GM12865 (cell line): Measurements from ENCODE around the gene VN1R5.

Experiments
- DNase-seq: peaks from one replicate; pipeline ENCODE4 v3.0.0; 2010; ENCODE audit warnings: low read depth
- H3K4me3 ChIP-seq: 2 replicates; pipeline ENCODE4 v1.5.1; 2011; ENCODE audit warnings: mild to moderate bottlenecking, low read depth, low read length, control low read depth
- TF ChIP-seq, protein P1 (sequence below): IDR thresholded peaks from 2 replicates; pipeline ENCODE4 v1.5.1; 2011; ENCODE audit warnings: low read length, control low read depth, low read depth, inconsistent platforms; ENCODE audit not compliant: insufficient read depth; ENCODE audit errors: missing control alignments

VN1R5 gene

DNA sequence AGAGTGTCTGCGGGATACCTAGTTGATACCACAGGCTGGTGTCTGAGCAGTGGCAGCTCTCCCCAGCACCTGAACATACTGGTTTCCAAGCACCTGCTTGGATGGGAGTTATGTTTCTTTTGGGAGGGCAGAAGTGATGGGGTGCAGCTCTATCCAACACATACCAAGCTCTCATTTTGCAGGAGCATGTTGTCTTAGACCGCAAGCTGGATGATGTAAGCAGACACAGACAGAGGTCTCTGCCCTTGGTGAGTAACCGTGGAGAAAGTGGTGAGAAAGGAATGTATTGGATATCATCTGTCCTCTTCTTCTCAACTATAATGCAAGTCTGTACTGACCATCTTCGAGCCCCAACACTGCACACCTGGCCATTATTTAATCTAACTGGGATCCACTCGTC, 38.4 kb downstream of the VN1R5 start:
- DNase-seq = no peak
- no peak overlapping the region for H3K4me3 ChIP-seq
- TF ChIP-seq, protein P1, sequence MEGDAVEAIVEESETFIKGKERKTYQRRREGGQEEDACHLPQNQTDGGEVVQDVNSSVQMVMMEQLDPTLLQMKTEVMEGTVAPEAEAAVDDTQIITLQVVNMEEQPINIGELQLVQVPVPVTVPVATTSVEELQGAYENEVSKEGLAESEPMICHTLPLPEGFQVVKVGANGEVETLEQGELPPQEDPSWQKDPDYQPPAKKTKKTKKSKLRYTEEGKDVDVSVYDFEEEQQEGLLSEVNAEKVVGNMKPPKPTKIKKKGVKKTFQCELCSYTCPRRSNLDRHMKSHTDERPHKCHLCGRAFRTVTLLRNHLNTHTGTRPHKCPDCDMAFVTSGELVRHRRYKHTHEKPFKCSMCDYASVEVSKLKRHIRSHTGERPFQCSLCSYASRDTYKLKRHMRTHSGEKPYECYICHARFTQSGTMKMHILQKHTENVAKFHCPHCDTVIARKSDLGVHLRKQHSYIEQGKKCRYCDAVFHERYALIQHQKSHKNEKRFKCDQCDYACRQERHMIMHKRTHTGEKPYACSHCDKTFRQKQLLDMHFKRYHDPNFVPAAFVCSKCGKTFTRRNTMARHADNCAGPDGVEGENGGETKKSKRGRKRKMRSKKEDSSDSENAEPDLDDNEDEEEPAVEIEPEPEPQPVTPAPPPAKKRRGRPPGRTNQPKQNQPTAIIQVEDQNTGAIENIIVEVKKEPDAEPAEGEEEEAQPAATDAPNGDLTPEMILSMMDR = no peak

DNA sequence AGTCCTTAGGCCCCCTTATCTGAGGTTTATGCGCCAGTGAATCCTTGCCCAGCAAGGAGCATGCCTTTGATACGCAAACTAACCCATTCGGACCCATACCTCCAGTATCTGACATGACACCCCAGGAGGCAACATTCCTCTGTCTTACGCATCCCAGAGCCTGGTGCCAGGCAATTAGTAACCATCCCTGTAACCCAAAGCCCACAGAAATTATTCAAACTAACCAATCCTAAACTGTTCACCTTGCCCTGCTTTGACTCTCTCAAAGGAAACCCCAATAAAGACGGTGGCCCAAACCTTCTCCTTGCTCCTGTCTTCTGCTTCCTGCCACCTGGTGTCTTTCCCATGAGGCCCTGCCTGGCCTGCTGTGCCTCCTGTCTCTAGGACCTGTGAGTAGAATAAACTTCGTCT, 39.4 kb downstream of the VN1R5 start:
- no peak overlapping the region for H3K4me3 ChIP-seq
- TF ChIP-seq, protein P1 = no peak
- no peak for DNase-seq

DNA sequence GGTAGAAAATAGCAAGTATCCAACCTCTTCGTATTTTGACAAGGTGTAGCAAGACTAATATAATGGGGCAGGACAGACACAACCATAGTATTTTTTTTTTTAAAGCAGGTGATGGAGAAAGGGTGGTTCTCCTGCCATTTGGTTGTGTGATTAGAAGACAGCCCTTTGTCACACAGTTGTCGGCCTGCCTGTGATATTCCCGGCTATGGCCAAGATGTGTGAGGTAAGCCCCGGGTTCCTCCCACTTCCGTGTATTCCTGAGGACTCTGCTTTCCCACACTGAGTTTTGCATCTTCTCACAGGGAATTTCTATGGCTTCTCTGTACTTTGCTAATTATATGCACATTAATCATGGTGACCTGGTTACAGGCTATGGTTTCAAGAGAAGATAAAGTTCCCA, 39.9 kb downstream of the VN1R5 start:
- TF ChIP-seq, protein P1 = no peak
- no peak overlapping the region for H3K4me3 ChIP-seq
- DNase-seq = no peak

DNA sequence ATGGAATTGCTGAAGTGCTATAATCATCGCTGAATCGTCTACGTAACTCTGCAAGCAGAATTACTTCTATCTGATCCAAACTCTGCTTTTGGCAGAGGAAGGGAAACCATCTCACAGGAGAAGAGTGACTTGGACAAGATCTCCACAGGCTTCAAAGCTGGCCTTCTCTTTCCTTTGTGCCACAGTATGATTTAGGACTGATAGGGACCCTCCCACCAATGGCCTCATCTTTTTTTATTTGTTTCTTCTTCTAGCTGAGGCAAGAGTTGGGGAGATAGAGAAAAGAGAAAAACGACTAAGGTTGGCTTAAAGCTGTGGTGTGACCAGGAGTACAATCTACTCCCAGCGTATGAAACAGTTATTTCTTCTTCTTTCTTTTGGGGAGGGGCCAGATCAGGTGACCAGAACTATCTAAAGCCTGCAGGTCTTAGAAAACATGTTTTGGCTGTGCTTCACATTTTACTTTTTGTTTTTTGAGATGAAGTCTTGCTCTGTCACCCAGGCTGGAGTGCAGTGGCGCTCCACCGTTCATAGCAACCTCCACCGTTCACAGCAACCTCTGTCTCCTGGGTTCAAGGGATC, 40.8 kb downstream of the VN1R5 start:
- DNase-seq = no peak
- H3K4me3 ChIP-seq = no peak overlapping the region
- TF ChIP-seq, protein P1 = no peak

DNA sequence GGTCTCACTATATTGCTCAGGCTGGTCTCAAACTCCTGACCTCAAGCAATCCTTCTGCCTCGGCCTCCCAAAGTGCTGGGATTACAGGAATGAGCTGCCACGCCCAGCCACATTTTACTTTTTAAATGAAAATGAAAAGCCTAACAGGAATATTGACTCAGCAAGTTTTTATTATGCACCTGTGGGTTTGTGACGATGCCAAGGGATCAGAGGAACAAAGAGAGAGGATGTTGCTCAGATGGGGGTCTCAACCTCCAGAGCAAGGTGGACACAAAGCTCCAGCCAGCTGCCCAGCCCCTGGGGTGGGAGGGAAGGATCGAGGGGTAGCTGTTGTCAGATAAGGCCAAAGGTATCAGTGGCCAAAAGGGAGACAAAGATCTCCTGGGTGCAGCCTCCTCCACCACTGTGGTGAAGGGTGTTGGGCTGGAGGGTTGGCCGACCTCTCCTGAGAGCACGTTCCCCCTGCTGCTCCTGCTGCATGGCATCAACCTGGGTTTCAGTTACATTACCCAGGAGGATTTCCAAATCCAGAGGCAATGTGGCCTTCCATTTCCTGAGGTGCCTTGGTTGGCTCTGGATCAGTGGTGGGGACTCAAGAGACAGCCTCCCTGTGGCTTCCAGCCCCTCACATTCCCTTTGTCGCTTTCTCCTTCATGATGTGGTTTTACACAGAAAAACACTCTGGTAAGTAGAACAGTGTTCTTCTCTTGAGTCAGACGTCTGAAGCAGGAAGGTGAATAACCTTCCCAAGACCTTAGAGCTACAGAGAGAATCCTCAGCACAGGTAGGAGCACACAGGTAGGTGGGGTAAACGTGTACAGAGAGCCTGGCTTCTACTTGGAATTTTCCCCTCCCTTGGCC, 41.6 kb downstream of the VN1R5 start:
- no peak for DNase-seq
- TF ChIP-seq, protein P1 = no peak
- H3K4me3 ChIP-seq = no peak overlapping the region

DNA sequence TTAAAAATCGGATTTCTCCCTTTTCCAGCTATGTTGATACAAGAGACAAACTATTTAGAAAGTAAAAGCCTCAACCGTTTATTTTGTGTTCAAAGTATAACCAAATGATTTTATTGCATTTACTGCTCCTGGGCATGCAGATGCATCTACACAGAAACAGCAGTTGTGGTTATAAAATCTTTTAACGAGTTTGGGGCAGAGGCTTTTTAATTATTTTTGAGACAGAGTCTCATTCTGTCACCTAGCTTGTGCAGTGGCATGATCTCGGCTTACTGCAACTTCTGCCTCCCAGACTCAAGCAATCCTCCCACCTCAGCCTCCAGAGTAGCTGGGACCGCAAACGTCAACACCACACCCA, 42.2 kb downstream of the VN1R5 start:
- TF ChIP-seq, protein P1 = no peak
- DNase-seq = no peak
- no peak overlapping the region for H3K4me3 ChIP-seq
